ENCODE data around the gene RPL7A. TPM values are rescaled to one million over a fixed set of nuclear protein-coding genes. Genes with fewer than 3 reads are reported as not detected.

The RPL7A gene
- total RNA-seq, 1 donor from 2014 or later, result 2,339 TPM

DNA sequence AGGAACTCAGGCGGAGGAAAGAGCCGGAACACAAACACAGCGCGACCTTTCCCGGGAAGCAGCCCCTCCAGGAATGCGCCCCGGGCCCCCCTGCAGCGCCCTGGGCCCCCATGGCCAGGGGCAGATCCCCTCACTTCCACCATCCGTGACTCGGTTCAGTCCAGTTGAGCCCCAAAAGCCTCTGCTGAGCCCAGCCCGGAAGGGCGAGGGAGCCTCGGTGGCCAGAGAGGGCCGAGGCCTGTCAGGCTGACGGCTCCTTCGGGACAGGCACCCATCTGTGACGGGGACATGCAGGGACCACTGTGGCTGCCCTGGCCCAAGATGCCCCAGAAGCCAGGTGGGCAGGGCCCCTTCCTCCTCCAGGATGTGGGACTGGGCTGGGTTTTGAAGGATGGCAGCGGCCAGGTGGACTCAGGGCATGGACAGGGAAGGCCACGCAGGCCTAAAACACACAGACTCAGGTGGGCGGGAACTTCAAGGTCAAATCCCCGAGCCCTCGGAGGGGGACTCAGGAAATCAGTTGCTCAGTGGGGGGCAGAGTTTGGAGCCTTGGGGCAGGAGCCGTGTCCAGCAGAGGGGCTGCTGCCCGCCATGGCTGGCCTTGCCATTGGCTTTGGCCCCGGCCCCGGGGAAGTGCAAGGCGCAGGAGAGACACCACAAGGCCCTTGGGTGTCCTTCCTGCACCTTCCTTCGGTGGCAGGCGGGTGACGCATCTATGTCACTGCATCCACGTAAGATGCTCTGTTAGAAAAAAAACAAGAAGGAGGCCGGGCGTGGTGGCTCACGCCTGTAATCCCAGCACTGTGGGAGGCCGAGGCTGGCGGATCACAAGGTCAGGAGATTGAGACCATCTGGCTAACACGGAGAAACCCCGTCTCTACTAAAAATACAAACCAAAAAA lies 43.3 kb upstream of the RPL7A start:
- no peak for DNase-seq (ENCODE audit: low read depth)
- TF ChIP-seq, protein P1, sequence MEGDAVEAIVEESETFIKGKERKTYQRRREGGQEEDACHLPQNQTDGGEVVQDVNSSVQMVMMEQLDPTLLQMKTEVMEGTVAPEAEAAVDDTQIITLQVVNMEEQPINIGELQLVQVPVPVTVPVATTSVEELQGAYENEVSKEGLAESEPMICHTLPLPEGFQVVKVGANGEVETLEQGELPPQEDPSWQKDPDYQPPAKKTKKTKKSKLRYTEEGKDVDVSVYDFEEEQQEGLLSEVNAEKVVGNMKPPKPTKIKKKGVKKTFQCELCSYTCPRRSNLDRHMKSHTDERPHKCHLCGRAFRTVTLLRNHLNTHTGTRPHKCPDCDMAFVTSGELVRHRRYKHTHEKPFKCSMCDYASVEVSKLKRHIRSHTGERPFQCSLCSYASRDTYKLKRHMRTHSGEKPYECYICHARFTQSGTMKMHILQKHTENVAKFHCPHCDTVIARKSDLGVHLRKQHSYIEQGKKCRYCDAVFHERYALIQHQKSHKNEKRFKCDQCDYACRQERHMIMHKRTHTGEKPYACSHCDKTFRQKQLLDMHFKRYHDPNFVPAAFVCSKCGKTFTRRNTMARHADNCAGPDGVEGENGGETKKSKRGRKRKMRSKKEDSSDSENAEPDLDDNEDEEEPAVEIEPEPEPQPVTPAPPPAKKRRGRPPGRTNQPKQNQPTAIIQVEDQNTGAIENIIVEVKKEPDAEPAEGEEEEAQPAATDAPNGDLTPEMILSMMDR (IDR thresholded peaks at IDR 0.05; ENCODE audit: insufficient read depth, low read length, poor library complexity, severe bottlenecking), result no peak
- no peak overlapping the region for H3K4me3 ChIP-seq (ENCODE audit: low read depth, low read length)
- H3K27me3 ChIP-seq (ENCODE audit: control insufficient read depth, insufficient read depth, low read length), result peaks cover 20% of the 10 kb centered on the region
- no peaks in the 10 kb centered on the region for H3K36me3 ChIP-seq (ENCODE audit: control insufficient read depth, insufficient read depth, low read length)

DNA sequence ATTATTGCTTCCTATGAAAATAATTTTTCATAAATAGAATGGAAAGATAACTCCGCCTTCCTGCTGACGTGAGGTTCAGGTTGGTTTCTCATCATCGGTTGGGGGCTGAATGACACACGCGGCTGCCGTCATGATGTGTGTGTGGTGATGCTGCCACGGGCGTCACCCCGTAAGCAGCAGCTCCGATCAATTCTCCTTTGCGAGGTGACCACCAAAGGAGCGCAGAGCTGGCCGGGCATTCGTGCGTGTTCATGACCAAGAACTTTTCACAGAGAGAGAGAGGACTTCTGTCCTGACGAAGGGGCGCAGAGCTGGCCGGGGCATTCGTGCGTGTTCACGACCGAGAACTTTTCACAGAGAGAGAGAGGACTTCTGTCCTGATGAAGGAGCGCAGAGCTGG lies 42.3 kb upstream of the RPL7A start:
- H3K36me3 ChIP-seq (ENCODE audit: control insufficient read depth, insufficient read depth, low read length), result no peaks in the 10 kb centered on the region
- TF ChIP-seq, protein P1 (IDR thresholded peaks at IDR 0.05; ENCODE audit: insufficient read depth, low read length, poor library complexity, severe bottlenecking), result no peak
- H3K27me3 ChIP-seq (ENCODE audit: control insufficient read depth, insufficient read depth, low read length), result peaks cover 20% of the 10 kb centered on the region
- no peak overlapping the region for H3K4me3 ChIP-seq (ENCODE audit: low read depth, low read length)
- DNase-seq (ENCODE audit: low read depth), result no peak

DNA sequence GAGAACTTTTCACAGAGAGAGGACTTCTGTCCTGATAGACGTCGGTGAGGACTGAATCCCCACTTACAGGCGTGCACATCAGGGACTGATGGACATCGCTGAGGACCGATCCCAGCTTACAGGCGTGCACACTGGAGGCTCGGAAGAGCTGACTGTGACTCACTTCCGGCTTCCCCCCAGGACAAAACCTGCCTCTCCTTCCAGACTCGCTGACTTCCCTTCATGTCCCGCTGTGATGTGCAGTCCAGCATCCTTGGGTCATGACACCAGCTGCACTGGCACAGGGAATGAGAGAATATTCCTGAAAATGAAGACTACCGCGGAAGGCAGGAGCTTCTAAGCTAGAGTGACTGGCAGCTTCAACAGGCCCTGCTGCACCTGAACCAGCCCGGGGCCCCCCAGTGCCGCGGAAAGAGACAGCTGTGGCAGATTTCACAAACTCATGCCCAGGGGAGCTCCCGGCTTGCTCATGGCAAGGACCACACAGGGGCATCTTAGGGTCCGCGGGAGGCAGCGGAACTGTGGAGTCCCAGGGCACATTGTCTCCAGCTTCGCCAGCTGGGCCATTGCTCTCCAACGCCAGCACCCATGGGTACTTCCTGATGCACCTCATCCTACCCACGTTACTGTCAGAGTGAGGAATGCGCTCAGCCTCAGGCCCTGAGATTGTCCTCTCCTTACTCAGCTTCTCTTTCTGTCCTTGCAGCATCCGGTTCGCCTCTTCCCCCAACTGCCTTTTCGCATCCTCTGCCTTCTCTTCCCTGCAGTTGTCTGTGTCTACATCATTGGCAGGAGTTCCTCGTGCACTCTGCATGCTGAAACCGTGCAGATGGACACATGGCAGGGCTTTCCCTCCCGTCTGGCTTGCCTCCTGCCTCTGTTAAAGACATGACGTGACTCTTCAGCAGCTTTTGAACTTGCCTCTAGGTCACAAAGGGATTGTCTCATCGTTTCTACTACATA lies 41.5 kb upstream of the RPL7A start:
- no peaks in the 10 kb centered on the region for H3K36me3 ChIP-seq (ENCODE audit: control insufficient read depth, insufficient read depth, low read length)
- no peak for DNase-seq (ENCODE audit: low read depth)
- no peak overlapping the region for H3K4me3 ChIP-seq (ENCODE audit: low read depth, low read length)
- peaks cover 16% of the 10 kb centered on the region for H3K27me3 ChIP-seq (ENCODE audit: control insufficient read depth, insufficient read depth, low read length)
- TF ChIP-seq, protein P1 (IDR thresholded peaks at IDR 0.05; ENCODE audit: insufficient read depth, low read length, poor library complexity, severe bottlenecking), result no peak

DNA sequence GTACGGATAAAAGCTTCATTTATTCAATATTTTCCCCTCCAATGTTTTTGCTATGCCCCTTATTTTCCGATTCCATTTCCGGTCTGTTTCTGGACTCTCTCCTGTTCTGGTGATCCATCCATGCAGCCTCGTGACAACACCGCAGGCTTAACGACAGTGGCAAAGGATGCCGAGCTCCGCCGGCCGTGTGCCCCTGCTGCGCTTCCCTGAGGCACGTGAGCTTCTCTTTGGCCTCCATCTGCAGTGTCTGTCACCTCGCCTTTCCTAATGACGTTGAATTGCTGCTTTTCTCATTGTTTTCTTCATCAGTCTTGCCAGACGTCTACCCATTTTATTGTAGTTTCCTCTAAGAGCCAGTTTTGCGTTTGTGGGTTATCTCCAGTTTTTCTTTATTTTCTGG lies 40.7 kb upstream of the RPL7A start:
- no peak for DNase-seq (ENCODE audit: low read depth)
- no peak overlapping the region for H3K4me3 ChIP-seq (ENCODE audit: low read depth, low read length)
- peaks cover 15% of the 10 kb centered on the region for H3K27me3 ChIP-seq (ENCODE audit: control insufficient read depth, insufficient read depth, low read length)
- no peaks in the 10 kb centered on the region for H3K36me3 ChIP-seq (ENCODE audit: control insufficient read depth, insufficient read depth, low read length)
- TF ChIP-seq, protein P1 (IDR thresholded peaks at IDR 0.05; ENCODE audit: insufficient read depth, low read length, poor library complexity, severe bottlenecking), result no peak

DNA sequence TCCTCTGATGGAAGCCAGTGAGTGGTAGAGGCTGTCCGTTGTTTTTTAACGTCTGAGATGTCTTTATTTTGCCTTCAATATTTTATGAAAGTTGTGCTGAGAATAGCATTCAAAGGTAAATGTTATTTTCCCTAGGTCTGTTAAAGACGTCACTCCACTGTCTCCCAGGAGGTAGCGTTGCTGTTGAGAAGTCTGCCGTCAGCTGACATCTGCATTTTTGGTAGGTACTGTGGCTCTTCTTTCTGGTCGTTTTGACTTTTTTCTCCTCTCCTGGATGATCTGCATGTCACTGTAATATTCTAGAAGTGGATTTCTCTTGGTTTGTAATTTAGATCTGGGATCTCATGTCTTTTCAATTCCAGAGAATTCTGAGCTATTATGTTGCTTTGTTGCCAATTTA lies 38.4 kb upstream of the RPL7A start:
- Histone ChIP-seq H3K4me3 (ENCODE audit: low read depth, low read length) (no peak overlapping the region), H3K27me3 (ENCODE audit: control insufficient read depth, insufficient read depth, low read length) (peaks cover 5% of the 10 kb centered on the region), H3K36me3 (ENCODE audit: control insufficient read depth, insufficient read depth, low read length) (no peaks in the 10 kb centered on the region)
- TF ChIP-seq, protein P1 (IDR thresholded peaks at IDR 0.05; ENCODE audit: insufficient read depth, low read length, poor library complexity, severe bottlenecking), result no peak
- DNase-seq (ENCODE audit: low read depth), result no peak
